Upper lobe of left lung (tissue), 4 donors: Measurements from ENCODE around the gene NEDD4L.

Experiments used
- POLR2A ChIP-seq, 4 donors: fragments of 450-650 bp; IDR thresholded peaks; one replicate each; pipeline ENCODE4 v1.5.1; 2016 to 2017; ENCODE audit warnings: antibody characterized with exemption in 4 of 4, mild to moderate bottlenecking in 2 of 4
- TF ChIP-seq, protein P1 (sequence below), 6 experiments: fragments of 450-650 bp in 4 of 6; fragments of 200-600 bp in 2 of 6; sonication (generic) in 2 of 6; IDR thresholded peaks; one replicate each; pipeline ENCODE4 v1.5.1; 2016 to 2019; ENCODE audit warnings: antibody characterized with exemption in 6 of 6

DNA sequence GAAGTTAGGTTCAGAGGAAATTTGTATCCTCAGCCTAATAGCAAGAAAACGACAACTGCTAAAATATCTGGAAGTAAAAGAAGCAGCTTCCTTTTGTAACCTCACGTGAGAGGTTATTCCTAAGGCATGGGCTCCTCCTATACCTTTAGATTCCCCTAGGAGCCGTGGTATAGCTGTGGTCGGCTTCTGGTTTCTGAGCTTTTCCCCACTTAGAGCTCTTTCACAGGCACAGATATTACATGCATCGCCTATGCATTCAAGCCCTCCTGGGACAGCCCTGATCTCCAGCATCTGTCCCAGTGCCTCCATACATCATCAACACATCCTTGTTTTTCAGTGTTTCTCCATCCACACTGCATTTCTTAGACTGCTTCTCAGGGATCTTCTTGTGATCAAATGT, 295.9 kb downstream of the NEDD4L start:
- TF ChIP-seq POLR2A (IDR thresholded peaks at IDR 0.05): no peak
- TF ChIP-seq, protein P1, sequence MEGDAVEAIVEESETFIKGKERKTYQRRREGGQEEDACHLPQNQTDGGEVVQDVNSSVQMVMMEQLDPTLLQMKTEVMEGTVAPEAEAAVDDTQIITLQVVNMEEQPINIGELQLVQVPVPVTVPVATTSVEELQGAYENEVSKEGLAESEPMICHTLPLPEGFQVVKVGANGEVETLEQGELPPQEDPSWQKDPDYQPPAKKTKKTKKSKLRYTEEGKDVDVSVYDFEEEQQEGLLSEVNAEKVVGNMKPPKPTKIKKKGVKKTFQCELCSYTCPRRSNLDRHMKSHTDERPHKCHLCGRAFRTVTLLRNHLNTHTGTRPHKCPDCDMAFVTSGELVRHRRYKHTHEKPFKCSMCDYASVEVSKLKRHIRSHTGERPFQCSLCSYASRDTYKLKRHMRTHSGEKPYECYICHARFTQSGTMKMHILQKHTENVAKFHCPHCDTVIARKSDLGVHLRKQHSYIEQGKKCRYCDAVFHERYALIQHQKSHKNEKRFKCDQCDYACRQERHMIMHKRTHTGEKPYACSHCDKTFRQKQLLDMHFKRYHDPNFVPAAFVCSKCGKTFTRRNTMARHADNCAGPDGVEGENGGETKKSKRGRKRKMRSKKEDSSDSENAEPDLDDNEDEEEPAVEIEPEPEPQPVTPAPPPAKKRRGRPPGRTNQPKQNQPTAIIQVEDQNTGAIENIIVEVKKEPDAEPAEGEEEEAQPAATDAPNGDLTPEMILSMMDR (IDR thresholded peaks at IDR 0.05): no peak
